Pons (tissue), 1 donor: ENCODE data around the gene LCK.
A peak's percentile ranks its signal among the peaks of the same experiment; 100 is the strongest.

ENCODE experiments used
- DNase-seq: peaks from one replicate; pipeline ENCODE4 v3.0.0-alpha.2; 2016; ENCODE audit warnings: low spot score

LCK gene

GRCh38 chr1:32327204-32327603 is 76.1 kb downstream of the LCK start:
- DNase-seq: no peak

DNA sequence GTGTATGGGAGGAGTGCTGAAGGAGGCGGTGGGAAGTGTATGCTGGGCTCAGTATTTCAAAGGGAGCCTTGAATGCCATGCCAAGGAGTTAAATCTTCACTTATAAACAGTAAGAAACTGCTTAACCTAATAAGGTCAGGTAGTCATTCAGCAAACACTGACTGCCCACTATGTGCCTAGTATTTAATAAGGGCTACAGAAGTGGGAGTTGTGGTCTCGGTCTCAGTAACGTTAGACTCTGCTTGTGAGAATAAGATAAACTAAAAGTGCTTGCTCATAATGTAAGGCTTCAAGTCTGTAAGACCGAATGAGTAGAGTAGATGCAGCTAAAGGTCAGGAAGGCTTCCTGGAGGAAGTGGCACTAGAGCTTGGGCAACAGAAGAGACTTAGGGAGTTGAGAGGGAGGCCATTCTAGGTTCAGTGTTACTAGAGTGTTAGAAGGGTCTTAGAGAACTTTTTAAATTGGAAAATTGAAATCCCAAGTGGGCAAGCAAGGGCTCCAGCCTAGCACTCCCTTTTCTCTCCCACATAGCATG is 78.9 kb downstream of the LCK start:
- DNase-seq: no peak

DNA sequence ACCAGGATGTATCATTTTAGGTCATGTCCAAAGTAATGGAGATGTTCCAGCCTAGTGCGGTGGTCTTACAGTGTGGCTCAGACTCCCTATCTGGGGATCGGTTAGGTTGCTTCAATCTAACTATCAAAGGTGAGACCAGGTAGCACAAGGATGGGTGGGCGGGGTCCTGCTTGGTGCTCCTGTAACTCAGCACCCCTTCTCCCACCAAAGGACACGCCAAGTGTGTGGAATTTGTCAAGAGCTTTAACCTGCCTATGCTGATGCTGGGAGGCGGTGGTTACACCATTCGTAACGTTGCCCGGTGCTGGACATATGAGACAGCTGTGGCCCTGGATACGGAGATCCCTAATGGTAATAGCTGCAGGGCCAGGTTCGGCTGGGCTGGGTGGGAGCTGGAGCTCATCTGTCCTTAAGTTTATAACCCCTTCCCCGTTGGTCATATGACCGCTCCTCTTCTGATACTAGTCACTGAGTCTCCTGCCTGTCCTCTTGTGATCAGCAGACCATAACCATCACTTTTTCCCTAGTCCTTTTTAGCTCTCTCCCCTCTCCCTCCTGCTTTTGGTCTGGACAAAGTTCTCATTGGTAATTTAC is 79.6 kb downstream of the LCK start:
- no peak for DNase-seq

GRCh38 chr1:32331549-32331948 is 80.5 kb downstream of the LCK start:
- no peak for DNase-seq

GRCh38 chr1:32332290-32333079 is 81.4 kb downstream of the LCK start:
- peak; percentile 88 for DNase-seq

DNA sequence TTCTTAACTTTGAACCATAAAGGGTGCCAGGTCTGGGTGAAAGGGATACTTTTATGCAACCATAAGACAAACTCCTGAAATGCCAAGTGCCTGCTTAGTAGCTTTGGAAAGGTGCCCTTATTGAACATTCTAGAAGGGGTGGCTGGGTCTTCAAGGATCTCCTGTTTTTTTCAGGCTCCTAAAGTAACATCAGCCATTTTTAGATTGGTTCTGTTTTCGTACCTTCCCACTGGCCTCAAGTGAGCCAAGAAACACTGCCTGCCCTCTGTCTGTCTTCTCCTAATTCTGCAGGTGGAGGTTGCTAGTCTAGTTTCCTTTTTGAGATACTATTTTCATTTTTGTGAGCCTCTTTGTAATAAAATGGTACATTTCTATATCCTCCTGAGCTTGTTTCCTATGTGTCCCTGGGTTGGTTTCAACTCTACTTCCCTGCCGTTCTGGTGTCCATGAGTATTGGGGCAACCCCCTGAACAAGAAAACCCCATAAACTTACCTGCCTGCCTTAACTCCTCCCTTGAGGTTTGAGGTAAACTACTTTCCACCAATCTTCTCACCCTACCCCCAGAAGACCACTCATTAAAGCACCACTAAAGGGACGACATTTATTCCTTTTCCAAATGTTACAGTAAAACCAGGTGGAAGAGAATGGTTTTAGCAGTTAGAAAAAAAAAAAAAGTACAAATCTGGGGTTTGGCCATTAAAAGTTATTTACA is 82.3 kb downstream of the LCK start:
- DNase-seq: no peak

- DNase-seq: no peak
These were observed 83.3 kb downstream of the LCK start for GRCh38 chr1:32334274-32334861.

DNA sequence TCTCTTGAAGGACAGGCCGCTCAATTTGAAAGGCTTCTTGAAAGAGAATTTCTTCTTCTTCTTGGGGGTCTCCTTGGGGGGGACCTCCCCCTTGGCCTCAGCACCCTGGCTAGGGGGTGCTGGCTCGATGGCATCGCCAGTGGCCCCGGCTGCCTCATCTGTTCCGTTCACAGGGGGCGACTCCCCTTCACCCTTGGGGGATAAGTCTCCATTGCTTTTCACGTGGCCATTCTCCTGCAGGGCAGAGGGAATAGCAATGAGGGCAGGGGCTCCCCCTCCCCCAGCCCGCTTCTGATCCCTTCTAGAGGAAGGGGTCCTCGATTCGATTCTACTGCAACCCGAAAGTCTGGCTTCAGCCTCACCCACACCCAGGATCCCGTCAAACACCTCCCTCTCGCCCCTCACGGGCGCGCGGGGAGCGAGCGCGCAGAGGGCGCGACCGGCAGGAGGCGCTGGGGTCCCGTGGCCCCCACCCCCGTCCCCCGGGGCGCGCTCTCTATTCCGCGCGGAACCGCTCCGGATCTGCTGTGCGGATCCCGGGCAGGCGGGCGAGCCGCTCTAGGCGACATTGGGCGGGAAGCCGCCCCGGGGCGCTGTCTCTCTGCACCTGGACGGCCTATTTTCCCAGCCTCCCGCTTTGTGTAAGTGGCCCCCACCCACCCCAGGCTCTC is 83.9 kb downstream of the LCK start:
- no peak for DNase-seq

GRCh38 chr1:32335535-32335789 is 84.4 kb downstream of the LCK start:
- no peak for DNase-seq
